GM12875 (cell line): ENCODE data around the gene TALDO1.

Experiments used
- H3K4me3 ChIP-seq: one replicate; pipeline ENCODE4 v1.5.1; 2011; ENCODE audit warnings: low read depth, low read length, control low read depth
- CTCF ChIP-seq: IDR thresholded peaks from 2 replicates; pipeline ENCODE4 v1.5.1; 2011; ENCODE audit warnings: low read depth, mild to moderate bottlenecking, control low read depth, inconsistent platforms, low read length, moderate library complexity, borderline replicate concordance; ENCODE audit not compliant: insufficient read depth

TALDO1 gene

DNA sequence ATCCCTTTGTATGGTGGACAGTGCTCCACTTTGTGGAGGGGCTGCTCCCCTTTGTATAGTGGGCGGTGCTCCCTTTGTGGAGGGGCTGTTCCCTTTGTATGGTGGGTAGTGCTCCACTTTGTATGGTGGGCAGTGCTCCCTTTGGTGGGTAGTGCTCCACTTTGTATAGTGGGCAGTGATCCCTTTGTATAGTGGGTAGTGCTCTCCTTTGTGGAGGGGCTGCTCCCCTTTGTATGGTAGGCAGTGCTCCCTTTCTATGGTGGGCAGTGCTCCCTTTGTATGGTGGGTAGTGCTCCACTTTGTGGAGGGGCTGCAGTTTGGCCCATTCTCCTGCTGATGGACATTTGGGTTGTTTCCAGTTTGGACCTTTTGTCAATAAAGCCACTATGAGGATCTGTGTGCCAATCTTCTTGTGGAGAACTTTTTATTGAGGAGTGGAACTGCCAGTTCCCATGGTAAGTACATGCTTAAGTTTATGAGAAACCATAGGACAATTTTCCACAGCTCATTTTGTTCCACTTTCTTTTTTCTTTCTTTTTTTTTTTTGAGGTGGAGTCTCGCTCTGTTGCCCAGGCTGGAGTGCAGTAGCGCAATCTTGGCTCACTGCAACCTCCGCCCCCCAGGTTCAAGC lies 4.6 kb upstream of the TALDO1 start:
- H3K4me3 ChIP-seq, result no peak overlapping the region
- no peak for TF ChIP-seq CTCF

DNA sequence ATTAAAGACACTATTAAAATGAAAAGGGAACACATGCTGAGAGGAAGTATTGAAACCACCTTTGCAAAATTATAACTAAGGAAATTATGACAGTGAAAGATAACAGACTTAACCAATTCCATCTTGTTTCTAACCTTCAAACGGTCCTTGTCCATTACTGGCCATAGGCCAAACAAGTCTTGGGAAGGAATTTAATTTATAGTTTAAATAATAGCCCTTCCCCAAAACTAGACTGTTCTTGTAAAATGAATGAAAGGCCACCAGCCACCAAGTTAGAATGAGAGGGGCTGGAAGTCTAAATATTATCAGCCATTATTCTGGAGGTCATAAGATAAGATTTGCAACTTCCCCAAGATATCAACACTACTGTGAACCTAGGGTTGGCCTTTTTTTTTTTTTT lies 1.8 kb upstream of the TALDO1 start:
- no peak for TF ChIP-seq CTCF
- no peak overlapping the region for H3K4me3 ChIP-seq

DNA sequence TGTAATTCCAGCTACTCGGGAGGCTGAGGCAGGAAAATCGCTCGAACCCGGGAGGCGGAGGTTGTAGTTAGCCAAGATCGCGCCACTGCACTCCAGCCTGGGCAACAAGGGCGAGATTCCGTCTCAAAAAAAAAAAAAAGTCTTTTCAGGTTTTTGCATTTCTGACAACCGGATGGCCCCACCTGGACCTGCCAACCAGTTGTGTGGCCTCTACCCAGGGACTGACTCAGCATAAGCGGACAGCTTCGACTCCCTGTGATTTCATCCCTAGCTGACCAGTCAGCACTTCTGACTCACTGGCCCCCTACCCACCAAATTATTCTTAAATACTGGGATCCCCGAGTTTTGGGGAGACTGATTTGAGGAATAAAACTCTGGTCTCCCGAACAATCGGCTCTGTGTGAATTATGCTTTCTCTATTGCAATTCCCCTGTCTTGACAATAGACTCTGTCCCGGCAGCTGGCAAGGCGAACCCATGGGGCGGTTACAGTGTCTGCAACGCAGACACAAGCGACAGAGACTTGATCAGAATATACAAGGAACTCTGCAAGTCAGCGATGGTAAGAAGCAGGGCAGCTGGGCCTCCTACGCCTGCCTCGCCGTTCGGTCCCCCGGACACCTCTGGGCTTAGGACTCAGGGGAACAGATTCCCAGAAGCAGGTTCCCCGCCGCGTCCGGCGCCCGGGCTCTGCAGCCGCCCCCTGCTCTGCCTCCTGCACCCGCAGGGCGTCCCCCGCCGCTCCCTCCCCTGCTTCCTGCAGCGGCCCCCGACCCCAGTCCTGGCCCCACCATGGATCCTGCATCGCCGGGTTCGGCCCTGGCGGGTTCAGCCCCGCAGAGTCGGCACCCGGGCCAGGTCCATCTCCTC lies 741 bp upstream of the TALDO1 start:
- H3K4me3 ChIP-seq, result peak overlapping the region; percentile 98
- no peak for TF ChIP-seq CTCF

- peak overlapping the region; percentile 98 for H3K4me3 ChIP-seq
- no peak for TF ChIP-seq CTCF
Measured at GRCh38 chr11:748007-748359, 719 bp downstream of the TALDO1 start.

- no peak for TF ChIP-seq CTCF
- no peak overlapping the region for H3K4me3 ChIP-seq
Measured at GRCh38 chr11:749731-750130, 2.5 kb downstream of the TALDO1 start.

DNA sequence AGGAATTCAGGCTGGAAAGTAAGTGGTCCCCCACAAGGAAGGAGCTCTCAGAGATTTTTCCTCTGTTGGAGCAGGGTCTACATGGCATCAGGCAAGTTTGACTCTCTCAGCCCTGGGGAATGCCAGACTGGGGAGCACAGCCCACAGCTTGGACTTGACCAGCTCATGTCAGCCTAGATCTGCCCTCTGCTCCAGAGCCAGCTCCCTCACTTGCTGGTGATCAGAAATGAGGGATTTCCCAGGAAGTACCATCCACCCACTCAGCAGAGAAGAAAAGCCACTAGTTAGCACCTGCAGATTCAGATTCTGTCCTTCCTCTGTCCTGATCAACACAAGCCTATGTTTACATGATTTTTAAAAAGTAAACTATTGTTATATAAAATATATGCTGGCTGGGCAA lies 13.0 kb downstream of the TALDO1 start:
- TF ChIP-seq CTCF, result no peak
- H3K4me3 ChIP-seq, result no peak overlapping the region
